ENCODE results near the gene UQCRC1. TPM values are rescaled to one million over a fixed set of nuclear protein-coding genes. Genes with fewer than 3 reads are reported as not detected.

Gene UQCRC1
- total and polyA plus RNA-seq, 2 experiments from 2014 or later = 308 to 405 TPM

DNA sequence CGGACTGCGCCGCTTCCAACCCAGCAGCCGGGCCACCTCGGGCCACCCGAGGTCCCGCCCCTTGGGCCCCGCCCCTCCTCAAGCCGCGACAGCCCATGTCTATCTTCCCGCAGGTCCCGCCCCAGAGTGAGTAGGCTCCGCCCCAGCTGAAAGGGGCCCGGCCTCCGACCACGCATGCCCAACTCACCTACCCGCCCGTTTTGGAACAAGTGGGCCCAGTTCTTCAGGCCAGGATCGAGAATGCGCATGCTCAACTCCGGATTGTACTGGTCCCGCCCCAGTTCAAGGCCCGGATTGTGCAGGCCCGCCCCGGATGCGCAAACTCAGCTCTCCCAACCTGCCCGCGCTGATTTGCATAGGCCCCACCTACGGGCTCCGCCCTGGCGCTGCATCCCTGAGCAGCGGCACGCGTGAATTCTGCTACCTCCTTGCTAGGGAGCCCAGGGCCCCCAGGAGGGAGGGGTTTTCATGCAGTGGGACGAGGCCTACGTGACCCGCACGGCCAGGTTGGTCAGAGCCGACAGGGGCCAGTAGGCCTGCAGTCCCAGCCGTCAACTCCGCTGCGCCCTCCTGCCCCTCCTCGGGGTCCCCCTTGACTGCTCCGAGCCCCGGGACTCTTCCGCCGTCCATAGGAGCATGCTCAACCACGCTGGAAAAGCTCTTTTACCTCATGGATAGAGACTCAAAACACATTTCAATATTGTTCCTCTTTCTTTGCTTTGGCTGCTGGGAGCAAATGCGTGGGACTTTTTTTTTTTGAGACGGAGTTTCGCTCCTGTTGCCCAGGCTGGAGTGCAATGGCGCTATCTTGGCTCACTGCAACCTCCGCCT lies 52.4 kb downstream of the UQCRC1 start, which contains the start of gene PFKFB4:
Gene PFKFB4 (minus strand): TSS at position 8 of the 831 bp plus-strand sequence. CDS start 26 bp downstream, outside the sequence.
- under 1% methylated on average over 40 of the region's 53 CpGs for WGBS (ENCODE audit: low lambda C conversion rate, missing lambda C conversion rate)
- H3K4me1 ChIP-seq (ENCODE audit: insufficient read depth) = peaks cover 22% of the 10 kb centered on the region
- H3K79me2 ChIP-seq = peaks cover 13% of the 10 kb centered on the region
- H2AFZ ChIP-seq = peak within 1 kb of the TSS; percentile 64
- H3K4me3 ChIP-seq = peak within 1 kb of the TSS; percentile 43
- H3K9me3 ChIP-seq (ENCODE audit: low read depth) = no peaks in the 10 kb centered on the region
- DNase-seq (ENCODE audit: low spot score) = peak; percentile 100
- H3K27me3 ChIP-seq = no peaks in the 10 kb centered on the region
- H4K20me1 ChIP-seq (ENCODE audit: insufficient read depth, poor library complexity, severe bottlenecking) = no peaks in the 10 kb centered on the region
- TF ChIP-seq EZH2 (IDR thresholded peaks at IDR 0.05; ENCODE audit: borderline replicate concordance) = no peak
- TF ChIP-seq EZH2phosphoT487 (IDR thresholded peaks at IDR 0.05; ENCODE audit: low read depth, severe bottlenecking, unreplicated experiment) = no peak
- TF ChIP-seq, protein P1, sequence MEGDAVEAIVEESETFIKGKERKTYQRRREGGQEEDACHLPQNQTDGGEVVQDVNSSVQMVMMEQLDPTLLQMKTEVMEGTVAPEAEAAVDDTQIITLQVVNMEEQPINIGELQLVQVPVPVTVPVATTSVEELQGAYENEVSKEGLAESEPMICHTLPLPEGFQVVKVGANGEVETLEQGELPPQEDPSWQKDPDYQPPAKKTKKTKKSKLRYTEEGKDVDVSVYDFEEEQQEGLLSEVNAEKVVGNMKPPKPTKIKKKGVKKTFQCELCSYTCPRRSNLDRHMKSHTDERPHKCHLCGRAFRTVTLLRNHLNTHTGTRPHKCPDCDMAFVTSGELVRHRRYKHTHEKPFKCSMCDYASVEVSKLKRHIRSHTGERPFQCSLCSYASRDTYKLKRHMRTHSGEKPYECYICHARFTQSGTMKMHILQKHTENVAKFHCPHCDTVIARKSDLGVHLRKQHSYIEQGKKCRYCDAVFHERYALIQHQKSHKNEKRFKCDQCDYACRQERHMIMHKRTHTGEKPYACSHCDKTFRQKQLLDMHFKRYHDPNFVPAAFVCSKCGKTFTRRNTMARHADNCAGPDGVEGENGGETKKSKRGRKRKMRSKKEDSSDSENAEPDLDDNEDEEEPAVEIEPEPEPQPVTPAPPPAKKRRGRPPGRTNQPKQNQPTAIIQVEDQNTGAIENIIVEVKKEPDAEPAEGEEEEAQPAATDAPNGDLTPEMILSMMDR (IDR thresholded peaks at IDR 0.05; ENCODE audit: poor library complexity) = no peak
- H3K27ac ChIP-seq = peak within 1 kb of the TSS; percentile 30
- peak within 1 kb of the TSS; percentile 82 for H3K4me2 ChIP-seq
- no peaks in the 10 kb centered on the region for H3K36me3 ChIP-seq (replicated peaks; ENCODE audit: insufficient read depth, low read depth)
- H3K9me2 ChIP-seq (replicated peaks; ENCODE audit: insufficient read depth) = no peaks in the 10 kb centered on the region

DNA sequence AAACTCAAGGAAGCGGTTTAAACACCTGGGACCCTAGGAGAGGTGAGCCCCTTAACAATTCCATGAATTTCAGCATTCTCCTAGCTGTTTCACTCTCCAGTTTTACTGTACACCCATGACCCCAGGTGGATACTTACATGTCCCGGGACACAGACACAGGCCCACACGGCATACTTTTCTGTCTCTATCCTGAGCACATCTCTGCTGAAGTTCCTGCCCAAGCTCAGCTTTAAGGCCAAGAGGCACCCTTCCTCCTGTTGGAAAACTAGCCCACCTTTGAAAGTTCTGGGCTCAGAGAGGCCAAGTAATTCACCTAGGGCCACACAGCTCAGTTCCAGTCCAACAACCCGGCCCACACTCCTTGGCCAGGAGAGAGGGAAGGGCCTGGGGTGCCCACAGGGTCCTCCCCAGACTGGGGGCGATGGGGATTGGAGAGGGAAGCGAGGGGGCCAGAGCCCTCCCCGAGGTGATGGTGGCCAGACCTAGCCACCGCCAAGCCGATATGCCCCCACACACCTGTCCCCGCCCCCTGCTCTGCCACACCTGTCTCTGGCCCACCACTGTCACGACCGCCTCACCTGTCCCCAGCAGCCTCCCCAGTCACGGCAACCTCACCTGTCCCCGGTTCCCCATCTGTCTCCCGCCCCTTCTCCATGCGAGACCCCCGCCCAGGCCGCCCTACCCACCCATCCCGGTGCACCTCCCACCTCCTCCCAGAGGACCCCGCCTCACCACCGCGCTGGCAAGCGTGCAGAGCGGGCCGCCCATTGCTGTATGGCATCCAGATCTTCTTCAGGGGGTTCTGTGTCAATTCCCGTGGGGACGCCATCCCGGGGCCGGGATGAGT lies 53.3 kb downstream of the UQCRC1 start:
- DNase-seq (ENCODE audit: low spot score) = no peak
- peak overlapping the region; percentile 79 for H3K4me2 ChIP-seq
- H3K27ac ChIP-seq = no peak overlapping the region
- H3K4me3 ChIP-seq = peak overlapping the region; percentile 43
- H3K9me3 ChIP-seq (ENCODE audit: low read depth) = no peaks in the 10 kb centered on the region
- H3K9me2 ChIP-seq (replicated peaks; ENCODE audit: insufficient read depth) = no peaks in the 10 kb centered on the region
- no peaks in the 10 kb centered on the region for H3K36me3 ChIP-seq (replicated peaks; ENCODE audit: insufficient read depth, low read depth)
- H2AFZ ChIP-seq = peak overlapping the region; percentile 64
- no peaks in the 10 kb centered on the region for H4K20me1 ChIP-seq (ENCODE audit: insufficient read depth, poor library complexity, severe bottlenecking)
- TF ChIP-seq EZH2phosphoT487 (IDR thresholded peaks at IDR 0.05; ENCODE audit: low read depth, severe bottlenecking, unreplicated experiment) (no peak), EZH2 (IDR thresholded peaks at IDR 0.05; ENCODE audit: borderline replicate concordance) (no peak)
- TF ChIP-seq, protein P1 (IDR thresholded peaks at IDR 0.05; ENCODE audit: poor library complexity) = no peak
- peaks cover 24% of the 10 kb centered on the region for H3K4me1 ChIP-seq (ENCODE audit: insufficient read depth)
- peaks cover 13% of the 10 kb centered on the region for H3K79me2 ChIP-seq
- H3K27me3 ChIP-seq = no peaks in the 10 kb centered on the region
- 54% methylated on average over 7 of the region's 29 CpGs for WGBS (ENCODE audit: low lambda C conversion rate, missing lambda C conversion rate)

DNA sequence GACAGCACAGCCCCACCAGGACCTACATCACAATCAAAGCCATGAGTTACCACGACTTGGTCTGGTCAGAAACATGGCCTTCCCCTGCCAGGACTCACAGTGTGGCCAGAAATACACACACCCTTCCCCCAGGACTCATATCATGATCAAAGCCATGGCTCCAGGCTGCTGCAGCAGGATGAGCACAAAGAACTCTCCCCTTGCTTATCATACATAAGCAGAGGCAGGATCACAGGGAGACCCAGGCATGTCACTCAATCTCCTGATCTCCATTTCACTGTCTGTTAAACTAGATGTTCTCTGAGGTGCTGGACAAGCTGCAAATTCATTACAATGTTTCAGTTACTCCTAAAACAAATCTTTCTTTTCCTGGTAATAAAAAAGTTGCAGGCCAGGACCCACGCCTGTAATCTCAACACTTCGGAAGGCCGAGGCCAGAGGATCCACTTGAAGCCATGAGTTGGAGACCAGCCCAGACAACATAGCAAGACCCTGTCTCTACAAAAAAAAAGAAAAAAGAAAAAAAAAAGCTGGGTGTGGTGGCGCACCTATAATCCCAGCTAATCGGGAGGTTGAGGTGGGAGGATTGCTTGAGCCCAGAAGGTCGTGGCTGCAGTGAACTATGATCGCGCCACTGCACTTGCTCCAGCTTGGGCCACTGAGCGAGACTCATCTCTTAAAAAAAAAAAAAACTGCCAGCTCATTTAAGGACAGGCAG lies 54.1 kb downstream of the UQCRC1 start:
- no peak overlapping the region for H2AFZ ChIP-seq

More for the DNA sequence above, 54.1 kb downstream of the UQCRC1 start:
- TF ChIP-seq, protein P1 (IDR thresholded peaks at IDR 0.05; ENCODE audit: poor library complexity) = no peak
- TF ChIP-seq EZH2phosphoT487 (IDR thresholded peaks at IDR 0.05; ENCODE audit: low read depth, severe bottlenecking, unreplicated experiment) = no peak
- no peak for TF ChIP-seq EZH2 (IDR thresholded peaks at IDR 0.05; ENCODE audit: borderline replicate concordance)
- WGBS (ENCODE audit: low lambda C conversion rate, missing lambda C conversion rate) = 71% methylated on average over 10 of the region's 10 CpGs
- H3K4me2 ChIP-seq = peak overlapping the region; percentile 79
- H3K27me3 ChIP-seq = no peaks in the 10 kb centered on the region
- H3K9me2 ChIP-seq (replicated peaks; ENCODE audit: insufficient read depth) = no peaks in the 10 kb centered on the region
- H4K20me1 ChIP-seq (ENCODE audit: insufficient read depth, poor library complexity, severe bottlenecking) = no peaks in the 10 kb centered on the region
- no peak for DNase-seq (ENCODE audit: low spot score)
- no peaks in the 10 kb centered on the region for H3K36me3 ChIP-seq (replicated peaks; ENCODE audit: insufficient read depth, low read depth)
- peak overlapping the region; percentile 43 for H3K4me3 ChIP-seq
- H3K79me2 ChIP-seq = peaks cover 13% of the 10 kb centered on the region
- no peaks in the 10 kb centered on the region for H3K9me3 ChIP-seq (ENCODE audit: low read depth)
- H3K27ac ChIP-seq = no peak overlapping the region
- peaks cover 16% of the 10 kb centered on the region for H3K4me1 ChIP-seq (ENCODE audit: insufficient read depth)
